ENCODE measurements around the gene JMJD6.

Gene JMJD6

GRCh38 chr17:76753061-76753961 lies 26.9 kb upstream of the JMJD6 start:
- Histone ChIP-seq H3K27ac (replicated peaks) (no peak overlapping the region), H3K27me3 (ENCODE audit: insufficient read depth, poor library complexity, severe bottlenecking) (no peaks in the 10 kb centered on the region), H3K4me3 (replicated peaks; ENCODE audit: insufficient read depth, low read length) (no peak overlapping the region)
- DNase-seq (ENCODE audit: low read depth in 1 of 2, low spot score in 1 of 2) = no peak
- TF ChIP-seq SPI1 (IDR thresholded peaks at IDR 0.05; ENCODE audit: borderline replicate concordance, low read depth) = no peak
- TF ChIP-seq, protein P1, sequence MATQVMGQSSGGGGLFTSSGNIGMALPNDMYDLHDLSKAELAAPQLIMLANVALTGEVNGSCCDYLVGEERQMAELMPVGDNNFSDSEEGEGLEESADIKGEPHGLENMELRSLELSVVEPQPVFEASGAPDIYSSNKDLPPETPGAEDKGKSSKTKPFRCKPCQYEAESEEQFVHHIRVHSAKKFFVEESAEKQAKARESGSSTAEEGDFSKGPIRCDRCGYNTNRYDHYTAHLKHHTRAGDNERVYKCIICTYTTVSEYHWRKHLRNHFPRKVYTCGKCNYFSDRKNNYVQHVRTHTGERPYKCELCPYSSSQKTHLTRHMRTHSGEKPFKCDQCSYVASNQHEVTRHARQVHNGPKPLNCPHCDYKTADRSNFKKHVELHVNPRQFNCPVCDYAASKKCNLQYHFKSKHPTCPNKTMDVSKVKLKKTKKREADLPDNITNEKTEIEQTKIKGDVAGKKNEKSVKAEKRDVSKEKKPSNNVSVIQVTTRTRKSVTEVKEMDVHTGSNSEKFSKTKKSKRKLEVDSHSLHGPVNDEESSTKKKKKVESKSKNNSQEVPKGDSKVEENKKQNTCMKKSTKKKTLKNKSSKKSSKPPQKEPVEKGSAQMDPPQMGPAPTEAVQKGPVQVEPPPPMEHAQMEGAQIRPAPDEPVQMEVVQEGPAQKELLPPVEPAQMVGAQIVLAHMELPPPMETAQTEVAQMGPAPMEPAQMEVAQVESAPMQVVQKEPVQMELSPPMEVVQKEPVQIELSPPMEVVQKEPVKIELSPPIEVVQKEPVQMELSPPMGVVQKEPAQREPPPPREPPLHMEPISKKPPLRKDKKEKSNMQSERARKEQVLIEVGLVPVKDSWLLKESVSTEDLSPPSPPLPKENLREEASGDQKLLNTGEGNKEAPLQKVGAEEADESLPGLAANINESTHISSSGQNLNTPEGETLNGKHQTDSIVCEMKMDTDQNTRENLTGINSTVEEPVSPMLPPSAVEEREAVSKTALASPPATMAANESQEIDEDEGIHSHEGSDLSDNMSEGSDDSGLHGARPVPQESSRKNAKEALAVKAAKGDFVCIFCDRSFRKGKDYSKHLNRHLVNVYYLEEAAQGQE (IDR thresholded peaks at IDR 0.05; ENCODE audit: insufficient replicate concordance, low read depth) = no peak
- TF ChIP-seq POLR2AphosphoS5 (IDR thresholded peaks at IDR 0.05; ENCODE audit: low read depth) = no peak
- TF ChIP-seq GABPA (IDR thresholded peaks at IDR 0.05; ENCODE audit: low read depth) = no peak
- TF ChIP-seq, protein P2, sequence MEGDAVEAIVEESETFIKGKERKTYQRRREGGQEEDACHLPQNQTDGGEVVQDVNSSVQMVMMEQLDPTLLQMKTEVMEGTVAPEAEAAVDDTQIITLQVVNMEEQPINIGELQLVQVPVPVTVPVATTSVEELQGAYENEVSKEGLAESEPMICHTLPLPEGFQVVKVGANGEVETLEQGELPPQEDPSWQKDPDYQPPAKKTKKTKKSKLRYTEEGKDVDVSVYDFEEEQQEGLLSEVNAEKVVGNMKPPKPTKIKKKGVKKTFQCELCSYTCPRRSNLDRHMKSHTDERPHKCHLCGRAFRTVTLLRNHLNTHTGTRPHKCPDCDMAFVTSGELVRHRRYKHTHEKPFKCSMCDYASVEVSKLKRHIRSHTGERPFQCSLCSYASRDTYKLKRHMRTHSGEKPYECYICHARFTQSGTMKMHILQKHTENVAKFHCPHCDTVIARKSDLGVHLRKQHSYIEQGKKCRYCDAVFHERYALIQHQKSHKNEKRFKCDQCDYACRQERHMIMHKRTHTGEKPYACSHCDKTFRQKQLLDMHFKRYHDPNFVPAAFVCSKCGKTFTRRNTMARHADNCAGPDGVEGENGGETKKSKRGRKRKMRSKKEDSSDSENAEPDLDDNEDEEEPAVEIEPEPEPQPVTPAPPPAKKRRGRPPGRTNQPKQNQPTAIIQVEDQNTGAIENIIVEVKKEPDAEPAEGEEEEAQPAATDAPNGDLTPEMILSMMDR (IDR thresholded peaks at IDR 0.05; ENCODE audit: insufficient read depth, low read length) = no peak

DNA sequence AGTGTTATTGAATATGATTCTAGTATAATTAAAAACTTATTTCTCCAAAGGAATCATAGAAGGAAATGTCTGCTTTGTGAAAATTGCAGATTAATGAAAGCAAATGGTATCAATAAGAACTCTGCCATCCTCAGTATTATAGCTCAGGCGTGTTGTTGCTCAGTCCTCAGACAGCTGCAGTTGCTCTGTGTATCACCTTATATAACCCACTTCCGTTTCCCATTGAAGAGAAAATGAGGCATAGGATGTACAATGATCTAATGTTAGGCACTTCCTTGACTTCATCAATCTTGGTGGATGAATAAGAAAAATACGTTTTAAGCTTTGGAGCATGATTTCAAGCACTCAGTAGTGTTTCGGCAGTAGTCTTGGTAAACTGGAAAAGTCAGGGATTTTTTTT lies 25.6 kb upstream of the JMJD6 start:
- no peak overlapping the region for H3K27ac ChIP-seq (replicated peaks)
- TF ChIP-seq, protein P2 (IDR thresholded peaks at IDR 0.05; ENCODE audit: insufficient read depth, low read length) = no peak
- no peak for DNase-seq (ENCODE audit: low read depth in 1 of 2, low spot score in 1 of 2)
- H3K4me3 ChIP-seq (replicated peaks; ENCODE audit: insufficient read depth, low read length) = no peak overlapping the region
- no peaks in the 10 kb centered on the region for H3K27me3 ChIP-seq (ENCODE audit: insufficient read depth, poor library complexity, severe bottlenecking)

DNA sequence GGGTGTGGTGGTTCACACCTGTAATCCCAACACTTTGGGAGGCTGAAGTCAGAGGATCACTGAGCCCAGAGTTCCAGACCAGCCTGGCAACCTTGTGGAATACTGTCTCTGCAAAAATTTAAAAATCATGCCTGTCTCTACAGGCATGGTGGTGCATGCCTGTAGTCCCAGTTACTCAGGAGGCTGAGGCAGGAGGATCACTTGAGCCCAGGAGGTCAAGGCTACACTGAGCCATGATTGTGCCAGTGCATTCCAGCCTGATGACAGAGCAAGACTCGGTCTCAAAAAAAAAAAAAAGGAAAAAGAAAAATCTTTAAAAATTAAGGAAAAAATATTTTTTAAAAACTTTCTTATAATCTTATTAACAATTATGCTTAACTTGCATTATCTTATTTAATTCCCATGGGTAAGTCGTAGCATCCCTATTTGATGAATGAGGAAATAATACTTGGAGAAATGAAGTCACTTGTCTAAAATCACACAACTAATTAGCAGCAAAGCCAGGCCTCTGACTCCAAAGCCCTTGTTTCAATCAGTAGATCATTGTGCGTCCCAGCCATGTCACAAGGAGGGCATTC lies 25.1 kb upstream of the JMJD6 start:
- DNase-seq (ENCODE audit: low read depth in 1 of 2, low spot score in 1 of 2) = no peak
- no peak overlapping the region for H3K27ac ChIP-seq (replicated peaks)
- no peak overlapping the region for H3K4me3 ChIP-seq (replicated peaks; ENCODE audit: insufficient read depth, low read length)
- TF ChIP-seq, protein P2 (IDR thresholded peaks at IDR 0.05; ENCODE audit: insufficient read depth, low read length) = no peak
- TF ChIP-seq, protein P1 (IDR thresholded peaks at IDR 0.05; ENCODE audit: insufficient replicate concordance, low read depth) = no peak
- TF ChIP-seq POLR2AphosphoS5 (IDR thresholded peaks at IDR 0.05; ENCODE audit: low read depth) = no peak
- no peak for TF ChIP-seq GABPA (IDR thresholded peaks at IDR 0.05; ENCODE audit: low read depth)
- no peak for TF ChIP-seq SPI1 (IDR thresholded peaks at IDR 0.05; ENCODE audit: borderline replicate concordance, low read depth)
- no peaks in the 10 kb centered on the region for H3K27me3 ChIP-seq (ENCODE audit: insufficient read depth, poor library complexity, severe bottlenecking)

Data from HL-60 (cell line).